SK-N-SH (cell line): ENCODE data around the gene INAFM2.

Experiments
- EP300 ChIP-seq, 2 experiments: IDR thresholded peaks; 2 replicates each; pipeline versions ENCODE4 v1.4.0 to v1.6.1; 2012; ENCODE audit warnings: borderline replicate concordance in 1 of 2, low read depth in 1 of 2, low read length in 1 of 2
- EZH2phosphoT487 ChIP-seq: fragments of 200-600 bp; sonication (generic); IDR thresholded peaks from 2 replicates; pipeline ENCODE4 v1.6.1; 2017; ENCODE audit warnings: low read depth, mixed run types, mild to moderate bottlenecking, antibody characterized with exemption, moderate library complexity, borderline replicate concordance
- NFIC ChIP-seq: IDR thresholded peaks from 2 replicates; pipeline ENCODE4 v1.4.0; 2012; ENCODE audit warnings: borderline replicate concordance
- POLR2AphosphoS5 ChIP-seq: IDR thresholded peaks from 2 replicates; pipeline ENCODE4 v1.6.1; 2012; ENCODE audit warnings: low read depth, low read length
- TF ChIP-seq, protein P1 (sequence below): fragments of 200-600 bp; sonication (generic); IDR thresholded peaks from 2 replicates; pipeline ENCODE4 v1.6.1; 2017; ENCODE audit warnings: antibody characterized with exemption, mild to moderate bottlenecking, moderate library complexity
- TF ChIP-seq, protein P2 (sequence below): IDR thresholded peaks from 2 replicates; pipeline ENCODE4 v1.4.0; 2012; ENCODE audit warnings: low read depth
- TF ChIP-seq, protein P3 (sequence below): IDR thresholded peaks from 2 replicates; pipeline ENCODE4 v1.4.0; 2012; ENCODE audit warnings: low read depth, borderline replicate concordance
- TF ChIP-seq, protein P4 (sequence below): IDR thresholded peaks from 2 replicates; pipeline ENCODE4; 2012

DNA sequence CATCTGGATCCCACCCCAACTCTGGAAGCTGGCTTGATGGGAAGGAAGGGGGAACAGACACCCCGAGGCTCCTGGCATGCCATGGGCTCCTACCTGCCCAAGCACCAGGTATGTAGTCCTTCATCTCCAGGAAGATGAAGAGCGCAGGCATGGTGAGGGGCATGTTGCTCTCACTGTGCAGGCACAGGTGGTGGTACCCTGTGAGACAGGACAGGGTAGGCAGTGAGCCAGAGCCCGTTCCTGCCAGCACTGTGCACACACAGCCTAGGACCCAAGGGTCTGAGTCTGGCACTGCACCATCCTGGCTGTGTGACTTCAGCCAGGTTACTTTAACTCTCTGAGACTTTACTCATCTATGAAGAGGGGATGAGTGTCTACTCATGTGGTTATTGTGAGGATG lies 31.2 kb upstream of the INAFM2 start:
- no peak for TF ChIP-seq EP300 (IDR thresholded peaks at IDR 0.05; ENCODE audit: borderline replicate concordance in 1 of 2, low read depth in 1 of 2, low read length in 1 of 2)
- TF ChIP-seq, protein P1, sequence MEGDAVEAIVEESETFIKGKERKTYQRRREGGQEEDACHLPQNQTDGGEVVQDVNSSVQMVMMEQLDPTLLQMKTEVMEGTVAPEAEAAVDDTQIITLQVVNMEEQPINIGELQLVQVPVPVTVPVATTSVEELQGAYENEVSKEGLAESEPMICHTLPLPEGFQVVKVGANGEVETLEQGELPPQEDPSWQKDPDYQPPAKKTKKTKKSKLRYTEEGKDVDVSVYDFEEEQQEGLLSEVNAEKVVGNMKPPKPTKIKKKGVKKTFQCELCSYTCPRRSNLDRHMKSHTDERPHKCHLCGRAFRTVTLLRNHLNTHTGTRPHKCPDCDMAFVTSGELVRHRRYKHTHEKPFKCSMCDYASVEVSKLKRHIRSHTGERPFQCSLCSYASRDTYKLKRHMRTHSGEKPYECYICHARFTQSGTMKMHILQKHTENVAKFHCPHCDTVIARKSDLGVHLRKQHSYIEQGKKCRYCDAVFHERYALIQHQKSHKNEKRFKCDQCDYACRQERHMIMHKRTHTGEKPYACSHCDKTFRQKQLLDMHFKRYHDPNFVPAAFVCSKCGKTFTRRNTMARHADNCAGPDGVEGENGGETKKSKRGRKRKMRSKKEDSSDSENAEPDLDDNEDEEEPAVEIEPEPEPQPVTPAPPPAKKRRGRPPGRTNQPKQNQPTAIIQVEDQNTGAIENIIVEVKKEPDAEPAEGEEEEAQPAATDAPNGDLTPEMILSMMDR = no peak
- no peak for TF ChIP-seq NFIC
- TF ChIP-seq POLR2AphosphoS5 = no peak
- TF ChIP-seq, protein P2, sequence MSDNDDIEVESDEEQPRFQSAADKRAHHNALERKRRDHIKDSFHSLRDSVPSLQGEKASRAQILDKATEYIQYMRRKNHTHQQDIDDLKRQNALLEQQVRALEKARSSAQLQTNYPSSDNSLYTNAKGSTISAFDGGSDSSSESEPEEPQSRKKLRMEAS = no peak
- TF ChIP-seq, protein P3, sequence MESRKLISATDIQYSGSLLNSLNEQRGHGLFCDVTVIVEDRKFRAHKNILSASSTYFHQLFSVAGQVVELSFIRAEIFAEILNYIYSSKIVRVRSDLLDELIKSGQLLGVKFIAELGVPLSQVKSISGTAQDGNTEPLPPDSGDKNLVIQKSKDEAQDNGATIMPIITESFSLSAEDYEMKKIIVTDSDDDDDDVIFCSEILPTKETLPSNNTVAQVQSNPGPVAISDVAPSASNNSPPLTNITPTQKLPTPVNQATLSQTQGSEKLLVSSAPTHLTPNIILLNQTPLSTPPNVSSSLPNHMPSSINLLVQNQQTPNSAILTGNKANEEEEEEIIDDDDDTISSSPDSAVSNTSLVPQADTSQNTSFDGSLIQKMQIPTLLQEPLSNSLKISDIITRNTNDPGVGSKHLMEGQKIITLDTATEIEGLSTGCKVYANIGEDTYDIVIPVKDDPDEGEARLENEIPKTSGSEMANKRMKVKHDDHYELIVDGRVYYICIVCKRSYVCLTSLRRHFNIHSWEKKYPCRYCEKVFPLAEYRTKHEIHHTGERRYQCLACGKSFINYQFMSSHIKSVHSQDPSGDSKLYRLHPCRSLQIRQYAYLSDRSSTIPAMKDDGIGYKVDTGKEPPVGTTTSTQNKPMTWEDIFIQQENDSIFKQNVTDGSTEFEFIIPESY = no peak
- TF ChIP-seq, protein P4, sequence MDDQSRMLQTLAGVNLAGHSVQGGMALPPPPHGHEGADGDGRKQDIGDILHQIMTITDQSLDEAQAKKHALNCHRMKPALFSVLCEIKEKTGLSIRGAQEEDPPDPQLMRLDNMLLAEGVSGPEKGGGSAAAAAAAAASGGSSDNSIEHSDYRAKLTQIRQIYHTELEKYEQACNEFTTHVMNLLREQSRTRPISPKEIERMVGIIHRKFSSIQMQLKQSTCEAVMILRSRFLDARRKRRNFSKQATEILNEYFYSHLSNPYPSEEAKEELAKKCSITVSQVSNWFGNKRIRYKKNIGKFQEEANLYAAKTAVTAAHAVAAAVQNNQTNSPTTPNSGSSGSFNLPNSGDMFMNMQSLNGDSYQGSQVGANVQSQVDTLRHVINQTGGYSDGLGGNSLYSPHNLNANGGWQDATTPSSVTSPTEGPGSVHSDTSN = no peak
- TF ChIP-seq EZH2phosphoT487 = no peak
